Epithelial cell of esophagus (primary cell): Measurements from ENCODE around the gene SHISAL1.
"Not testable (repeated sequence)": the region's sequence is repeated elsewhere in the genome, so short reads cannot be mapped to it uniquely, and the experiment has no call there.

ENCODE experiments used
- DNase-seq: peaks from one replicate; pipeline ENCODE4 v3.0.0; 2010; ENCODE audit warnings: low read depth
- H3K4me3 ChIP-seq: 2 replicates; pipeline ENCODE4 v1.5.1; 2011; ENCODE audit warnings: mild to moderate bottlenecking, low read length, control low read depth
- CTCF ChIP-seq: IDR thresholded peaks from 2 replicates; pipeline ENCODE4 v1.5.1; 2011; ENCODE audit warnings: low read depth, mild to moderate bottlenecking, low read length, control low read depth, inconsistent platforms; ENCODE audit not compliant: insufficient read depth; ENCODE audit errors: missing control alignments

The SHISAL1 gene

GRCh38 chr22:44245438-44245837 is 67.3 kb downstream of the SHISAL1 start:
- H3K4me3 ChIP-seq: no peak overlapping the region
- TF ChIP-seq CTCF: no peak

GRCh38 chr22:44244265-44244822 is 68.4 kb downstream of the SHISAL1 start:
- H3K4me3 ChIP-seq: no peak overlapping the region
- no peak for DNase-seq
- TF ChIP-seq CTCF: no peak

More at GRCh38 chr22:44245438-44245837, 67.3 kb downstream of the SHISAL1 start:
- DNase-seq: no peak

GRCh38 chr22:44243761-44244160 is 69.0 kb downstream of the SHISAL1 start:
- no peak overlapping the region for H3K4me3 ChIP-seq
- no peak for TF ChIP-seq CTCF
- DNase-seq: no peak

GRCh38 chr22:44242946-44243724 is 69.6 kb downstream of the SHISAL1 start:
- TF ChIP-seq CTCF: no peak
- no peak for DNase-seq
- H3K4me3 ChIP-seq: no peak overlapping the region

- not testable (repeated sequence) for DNase-seq, H3K4me3 ChIP-seq
Measured at GRCh38 chr22:44241121-44241520, 71.6 kb downstream of the SHISAL1 start.

- DNase-seq: no peak
- no peak overlapping the region for H3K4me3 ChIP-seq
- no peak for TF ChIP-seq CTCF
Measured at GRCh38 chr22:44237290-44237689, 75.5 kb downstream of the SHISAL1 start.

GRCh38 chr22:44234372-44234771 is 78.4 kb downstream of the SHISAL1 start:
- not testable (repeated sequence) for H3K4me3 ChIP-seq, DNase-seq

- DNase-seq: no peak
- H3K4me3 ChIP-seq: no peak overlapping the region
- TF ChIP-seq CTCF: no peak
Measured at GRCh38 chr22:44231233-44231632, 81.5 kb downstream of the SHISAL1 start.
